HepG2 (cell line): ENCODE results near the gene ATRNL1. TPM values are rescaled to one million over a fixed set of nuclear protein-coding genes. Genes with fewer than 3 reads are reported as not detected.

Experiments
- ATAC-seq: fragments of 200-7000 bp; cut with Tn5 transposase; 3 replicates; pipeline ENCODE4 v1.9.1; 2020; ENCODE audit warnings: mild to moderate bottlenecking, moderate library complexity
- BruUV-seq: library from RNA; stranded (reverse); fragments of 400-500 nt; replicated peaks from 2 replicates; lab custom pipeline; 2021; lab: Mats Ljungman, UMichigan
- CTCF ChIA-PET: fragments of 300-600 bp; formaldehyde crosslinking; extraction: SDS; loops from one replicate; lab custom pipeline; 2021; ENCODE audit warnings: low total read pairs, inconsistent platforms, low intra/inter-chr PET ratio; lab: Yijun Ruan, JAX
- POLR2A ChIA-PET: fragments of 350-600 bp; sonication (Branson Sonifier 250); formaldehyde crosslinking; loops from one replicate; lab custom pipeline; 2020; ENCODE audit warnings: antibody characterized with exemption, inconsistent platforms; lab: Yijun Ruan, JAX
- DNase-seq: peaks from one replicate; pipeline ENCODE4 v3.0.0-alpha.2; 2015; ENCODE audit warnings: low spot score
- FAIRE-seq: peaks from 3 replicates; lab custom pipeline; 2011; peaks lifted over from hg19 to GRCh38; lab: Jason Lieb, UNC
- H2AFZ ChIP-seq: one replicate; pipeline ENCODE4 v1.6.1; 2011; ENCODE audit warnings: low read length, inconsistent platforms
- H3K27ac ChIP-seq: fragments of 300-600 bp; 3 replicates; pipeline ENCODE4 v1.8.0; 2011; ENCODE audit warnings: mixed run types, mild to moderate bottlenecking, mixed read lengths, low read length, inconsistent platforms; ENCODE audit not compliant: insufficient read depth; ENCODE audit errors: extremely low read length
- H3K27me3 ChIP-seq, 2 experiments: fragments of 200-600 bp in 1 of 2; 2 replicates in 1 of 2; 3 replicates in 1 of 2; pipeline versions ENCODE4 v1.6.0 to v1.8.0; 2011; ENCODE audit warnings: low read length in 2 of 2, mild to moderate bottlenecking in 2 of 2, moderate library complexity in 2 of 2, inconsistent platforms in 1 of 2; ENCODE audit not compliant: insufficient read depth in 2 of 2, control insufficient read depth in 1 of 2
- H3K36me3 ChIP-seq, 2 experiments: fragments of 200-600 bp in 1 of 2; replicated peaks in 1 of 2; 2 replicates in 1 of 2; 3 replicates in 1 of 2; pipeline versions ENCODE4 v1.5.1 to v1.8.0; 2011; ENCODE audit warnings: low read length in 2 of 2, inconsistent platforms in 1 of 2; ENCODE audit not compliant: insufficient read depth in 2 of 2, control insufficient read depth in 1 of 2
- H3K4me1 ChIP-seq: 2 replicates; pipeline ENCODE4 v1.5.1; 2012; ENCODE audit warnings: low read length, inconsistent platforms; ENCODE audit not compliant: insufficient read depth
- H3K4me2 ChIP-seq: 2 replicates; pipeline ENCODE4 v1.6.0; 2011; ENCODE audit warnings: low read depth, low read length, inconsistent platforms
- H3K4me3 ChIP-seq, 3 experiments: fragments of 200-600 bp in 1 of 3; sonication (generic), shearing (Covaris generic) in 1 of 3; replicated peaks in 1 of 3; 2 replicates each; pipeline ENCODE4 v1.5.1; 2011 to 2016; ENCODE audit warnings: low read length in 3 of 3, inconsistent platforms in 2 of 3, low read depth in 2 of 3, mild to moderate bottlenecking in 2 of 3, control low read depth in 1 of 3, mixed read lengths in 1 of 3; ENCODE audit not compliant: insufficient read depth in 1 of 3
- H3K79me2 ChIP-seq: one replicate; pipeline ENCODE4 v1.6.1; 2011; ENCODE audit warnings: low read length, inconsistent platforms; ENCODE audit not compliant: insufficient read depth
- H3K9ac ChIP-seq: 2 replicates; pipeline ENCODE4 v1.6.0; 2011; ENCODE audit warnings: mild to moderate bottlenecking, low read depth, low read length, inconsistent platforms; ENCODE audit not compliant: insufficient read depth
- H3K9me3 ChIP-seq: 2 replicates; pipeline ENCODE4 v1.5.1; 2012; ENCODE audit warnings: mild to moderate bottlenecking, low read length
- H4K20me1 ChIP-seq: 2 replicates; pipeline ENCODE4 v1.6.0; 2011; ENCODE audit warnings: inconsistent platforms, mild to moderate bottlenecking, low read length, moderate library complexity; ENCODE audit not compliant: insufficient read depth
- ATF7 ChIP-seq, 2 experiments: fragments of 450-650 bp in 1 of 2; sonication (generic) in 1 of 2; formaldehyde crosslinking in 1 of 2; IDR thresholded peaks; 2 replicates each; pipeline versions ENCODE4 v1.4.0 to v1.6.1; 2016 to 2020; ENCODE audit warnings: antibody characterized with exemption in 1 of 2, mild to moderate bottlenecking in 1 of 2, missing genetic modification reagents in 1 of 2
- EEA1 ChIP-seq: sonication (generic); formaldehyde crosslinking; IDR thresholded peaks from 2 replicates; pipeline ENCODE4 v1.5.1; 2020; ENCODE audit warnings: mild to moderate bottlenecking, missing genetic modification reagents, borderline replicate concordance
- HNF1A ChIP-seq, 2 experiments: sonication (generic) in 1 of 2; formaldehyde crosslinking in 1 of 2; IDR thresholded peaks; 2 replicates each; pipeline versions ENCODE4 v1.4.0 to v1.6.1; 2016 to 2020; ENCODE audit warnings: borderline replicate concordance in 1 of 2, low read depth in 1 of 2, mild to moderate bottlenecking in 1 of 2, missing genetic modification reagents in 1 of 2
- MZF1 ChIP-seq: sonication (generic); formaldehyde crosslinking; IDR thresholded peaks from 2 replicates; pipeline ENCODE4 v1.8.1; 2023; ENCODE audit warnings: mild to moderate bottlenecking, missing genetic modification reagents, borderline replicate concordance
- NR1H2 ChIP-seq: sonication (generic); formaldehyde crosslinking; IDR thresholded peaks from 2 replicates; pipeline ENCODE4 v1.8.1; 2022; ENCODE audit warnings: low read depth, missing genetic modification reagents, borderline replicate concordance
- ONECUT2 ChIP-seq: sonication (generic); formaldehyde crosslinking; IDR thresholded peaks from 2 replicates; pipeline ENCODE4 v1.4.0; 2020; ENCODE audit warnings: missing genetic modification reagents
- PRDM15 ChIP-seq: sonication (generic); formaldehyde crosslinking; IDR thresholded peaks from 2 replicates; pipeline ENCODE4 v1.4.0; 2020; ENCODE audit warnings: missing genetic modification reagents
- SNAI1 ChIP-seq: sonication (generic); formaldehyde crosslinking; IDR thresholded peaks from 2 replicates; pipeline ENCODE4 v1.5.0; 2020; ENCODE audit warnings: mild to moderate bottlenecking, missing genetic modification reagents, borderline replicate concordance
- WIZ ChIP-seq: sonication (generic); formaldehyde crosslinking; IDR thresholded peaks from 2 replicates; pipeline ENCODE4 v1.5.1; 2020; ENCODE audit warnings: mild to moderate bottlenecking, missing genetic modification reagents
- ZBTB33 ChIP-seq: sonication (generic); formaldehyde crosslinking; IDR thresholded peaks from 2 replicates; pipeline ENCODE4 v1.4.0; 2020; ENCODE audit warnings: missing genetic modification reagents
- ZNF3 ChIP-seq: IDR thresholded peaks from 2 replicates; pipeline ENCODE4 v1.7.0; 2017; ENCODE audit warnings: inconsistent platforms
- ZNF768 ChIP-seq: sonication (generic); formaldehyde crosslinking; IDR thresholded peaks from 2 replicates; pipeline ENCODE4 v1.4.0; 2020; ENCODE audit warnings: missing genetic modification reagents
- ZNF879 ChIP-seq: sonication (generic); formaldehyde crosslinking; IDR thresholded peaks from 2 replicates; pipeline ENCODE4 v1.8.1; 2023; ENCODE audit warnings: missing genetic modification reagents
- WGBS: methylation state at CpG from one replicate; pipeline ENCODE4 v1.1.6; 2017; ENCODE audit warnings: low lambda C conversion rate; 5-methylcytosine and 5-hydroxymethylcytosine counted together
- in situ Hi-C: cut with HindIII; loops from 2 replicates; pipeline ENCODE4 v1.10.0; 2017; ENCODE audit warnings: low pct_unique_long_range_greater_than_20kb; ENCODE audit not compliant: extremely low pct_ligation_motif_present
- intact Hi-C: fragments of 100-400 bp; cut with micrococcal nuclease; formaldehyde crosslinking; loops from one replicate; pipeline ENCODE4 v1.10.0; 2022; ENCODE audit not compliant: unreplicated experiment
- polyA plus RNA-seq, 8 experiments: library from polyadenylated mRNA; depleted of rRNA in 3 of 8; stranded (reverse) in 7 of 8; unstranded in 1 of 8; fragments of >200 nt; fragmentation: Illumina TruSeq in 4 of 8; extraction: Trizol in 4 of 8; gene quantifications; 2 replicates each; pipeline versions ENCODE4 v1.2.1 to v1.2.3, GENCODE V29; 2011 to 2016; ENCODE audit warnings: low read depth in 4 of 8, missing spikeins in 1 of 8, mixed read lengths in 1 of 8; ENCODE audit not compliant: insufficient read depth in 1 of 8
- total RNA-seq, 5 experiments: library from RNA; depleted of rRNA; stranded (reverse); fragments of >200 nt; fragmentation: Illumina TruSeq; extraction: Trizol; gene quantifications; 2 replicates each; pipeline ENCODE4 v1.2.3, GENCODE V29; 2016; ENCODE audit warnings: low read depth in 1 of 5

ATRNL1 gene
- total and polyA plus RNA-seq, 2 of the 13 experiments (the other 11 are each of a cell fraction or from before 2014, with no cell fraction given): 0.04 TPM; not detected in 1

GRCh38 chr10:115065801-115066200, 27.4 kb upstream of the ATRNL1 start (continued):
- no peak for TF ChIP-seq SNAI1
- no peak for TF ChIP-seq EEA1 (CRISPR knock-in tag)
- TF ChIP-seq MZF1 (CRISPR knock-in tag): no peak
- TF ChIP-seq ZNF768: no peak

- Histone ChIP-seq H3K4me1 (no peaks in the 10 kb centered on the region), H3K4me3 (no peak overlapping the region), H4K20me1 (no peaks in the 10 kb centered on the region), H3K79me2 (no peaks in the 10 kb centered on the region), H2AFZ (no peak overlapping the region), H3K36me3 (no peaks in the 10 kb centered on the region), H3K9ac (no peak overlapping the region), H3K4me2 (no peak overlapping the region), H3K27ac (no peak overlapping the region), H3K27me3 (no peaks in the 10 kb centered on the region), H3K9me3 (no peaks in the 10 kb centered on the region)
- ATAC-seq (no peak), DNase-seq (no peak), FAIRE-seq (no peak)
- intact Hi-C loops (no loop called here), in situ Hi-C loops (no loop called here)
- ChIA-PET POLR2A (no interaction called here), CTCF (no interaction called here)
- WGBS: 3% methylated on average over 1 of the region's 1 CpG
- no TSS peak for BruUV-seq
- TF ChIP-seq NR1H2: no peak
- TF ChIP-seq ZBTB33: no peak
- no peak for TF ChIP-seq ONECUT2
- TF ChIP-seq ZNF3 (CRISPR knock-in tag): no peak
- TF ChIP-seq HNF1A (IDR thresholded peaks at IDR 0.05; ENCODE audit: low read depth): no peak
- no peak for TF ChIP-seq HNF1A (CRISPR knock-in tag; IDR thresholded peaks at IDR 0.05; ENCODE audit: borderline replicate concordance)
- TF ChIP-seq ATF7 (IDR thresholded peaks at IDR 0.05): no peak
- TF ChIP-seq ATF7 (CRISPR knock-in tag; IDR thresholded peaks at IDR 0.05): no peak
- no peak for TF ChIP-seq WIZ
- no peak for TF ChIP-seq PRDM15
- no peak for TF ChIP-seq ZNF879
These were observed 26.6 kb upstream of the ATRNL1 start for GRCh38 chr10:115066528-115066927.
